Measurements from ENCODE around the gene CELSR1.

The CELSR1 gene

DNA sequence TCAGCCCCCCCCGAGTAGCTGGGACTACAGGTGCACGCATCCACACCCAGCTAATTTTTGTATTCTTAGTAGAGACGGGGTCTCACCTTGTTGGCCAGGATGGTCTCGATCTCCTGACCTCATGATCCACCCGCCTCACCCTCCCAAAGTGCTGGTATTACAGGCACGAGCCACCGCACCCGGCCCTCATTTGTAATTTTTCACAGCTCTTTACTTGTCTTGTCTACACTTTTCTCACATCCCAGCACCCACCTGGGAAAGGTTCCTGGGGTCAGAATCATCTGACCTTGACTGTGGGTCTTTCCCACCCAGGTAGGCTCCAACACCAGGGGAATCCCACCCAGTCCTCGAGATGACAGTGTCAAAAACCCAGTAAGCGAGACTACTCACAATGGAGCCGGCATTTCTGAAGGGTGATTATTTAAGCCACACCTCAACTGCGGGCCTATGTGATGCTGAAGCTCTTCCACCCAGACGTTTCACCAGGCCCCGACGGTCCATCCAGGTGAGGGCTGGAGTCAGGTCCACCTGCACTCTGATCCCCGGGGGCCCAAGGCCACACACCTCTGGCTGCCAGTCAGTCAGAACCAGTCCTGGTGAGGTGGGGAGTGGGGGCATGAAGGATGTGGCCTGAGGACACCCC lies 23.4 kb downstream of the CELSR1 start:
- DNase-seq (ENCODE audit: low spot score) (no peak), ATAC-seq (ENCODE audit: low read depth) (peak; percentile 30)
- Histone ChIP-seq H3K27ac (ENCODE audit: poor library complexity, severe bottlenecking) (peak overlapping the region; percentile 94), H3K4me3 (ENCODE audit: severe bottlenecking) (peak overlapping the region; percentile 6), H3K36me3 (ENCODE audit: low read depth) (peaks cover 13% of the 10 kb centered on the region; the same call in 1 of the 2 replicates), H3K4me1 (ENCODE audit: insufficient read depth, poor library complexity, severe bottlenecking) (peaks cover 27% of the 10 kb centered on the region), H3K27me3 (ENCODE audit: insufficient read depth, poor library complexity, severe bottlenecking) (no peaks in the 10 kb centered on the region), H3K9me3 (ENCODE audit: severe bottlenecking) (no peaks in the 10 kb centered on the region)
- no peak for TF ChIP-seq CTCF (IDR thresholded peaks at IDR 0.05; ENCODE audit: poor library complexity, severe bottlenecking)

- Histone ChIP-seq H3K4me3 (ENCODE audit: severe bottlenecking) (no peak overlapping the region), H3K9me3 (ENCODE audit: severe bottlenecking) (no peaks in the 10 kb centered on the region), H3K4me1 (ENCODE audit: insufficient read depth, poor library complexity, severe bottlenecking) (peaks cover 27% of the 10 kb centered on the region), H3K27me3 (ENCODE audit: insufficient read depth, poor library complexity, severe bottlenecking) (no peaks in the 10 kb centered on the region), H3K36me3 (ENCODE audit: low read depth) (peaks cover 13% of the 10 kb centered on the region; the same call in 1 of the 2 replicates), H3K27ac (ENCODE audit: poor library complexity, severe bottlenecking) (peak overlapping the region; percentile 94)
- no peak for DNase-seq (ENCODE audit: low spot score)
- no peak for ATAC-seq (ENCODE audit: low read depth)
- TF ChIP-seq CTCF (IDR thresholded peaks at IDR 0.05; ENCODE audit: poor library complexity, severe bottlenecking), result no peak
Measured at GRCh38 chr22:46512683-46513082, 24.7 kb downstream of the CELSR1 start.

- no peak for ATAC-seq (ENCODE audit: low read depth)
Measured at GRCh38 chr22:46512039-46512370, 25.4 kb downstream of the CELSR1 start.

GRCh38 chr22:46511151-46512038 lies 26.0 kb downstream of the CELSR1 start:
- Histone ChIP-seq H3K4me1 (ENCODE audit: insufficient read depth, poor library complexity, severe bottlenecking) (peaks cover 27% of the 10 kb centered on the region), H3K9me3 (ENCODE audit: severe bottlenecking) (no peaks in the 10 kb centered on the region), H3K27me3 (ENCODE audit: insufficient read depth, poor library complexity, severe bottlenecking) (no peaks in the 10 kb centered on the region), H3K4me3 (ENCODE audit: severe bottlenecking) (no peak overlapping the region), H3K36me3 (ENCODE audit: low read depth) (peaks cover 13% of the 10 kb centered on the region; the same call in 1 of the 2 replicates), H3K27ac (ENCODE audit: poor library complexity, severe bottlenecking) (no peak overlapping the region)
- TF ChIP-seq CTCF (IDR thresholded peaks at IDR 0.05; ENCODE audit: poor library complexity, severe bottlenecking), result no peak
- ATAC-seq (ENCODE audit: low read depth), result no peak
- no peak for DNase-seq (ENCODE audit: low spot score)

More at GRCh38 chr22:46512039-46512370, 25.4 kb downstream of the CELSR1 start:
- Histone ChIP-seq H3K9me3 (ENCODE audit: severe bottlenecking) (no peaks in the 10 kb centered on the region), H3K36me3 (ENCODE audit: low read depth) (peaks cover 13% of the 10 kb centered on the region; the same call in 1 of the 2 replicates), H3K4me3 (ENCODE audit: severe bottlenecking) (no peak overlapping the region), H3K4me1 (ENCODE audit: insufficient read depth, poor library complexity, severe bottlenecking) (peaks cover 27% of the 10 kb centered on the region), H3K27ac (ENCODE audit: poor library complexity, severe bottlenecking) (no peak overlapping the region), H3K27me3 (ENCODE audit: insufficient read depth, poor library complexity, severe bottlenecking) (no peaks in the 10 kb centered on the region)
- no peak for DNase-seq (ENCODE audit: low spot score)
- no peak for TF ChIP-seq CTCF (IDR thresholded peaks at IDR 0.05; ENCODE audit: poor library complexity, severe bottlenecking)

Data from RWPE2 (cell line).